DND-41 (cell line): ENCODE data around the gene VAV2.

Experiments used
- EZH2 ChIP-seq: IDR thresholded peaks from 3 replicates; pipeline ENCODE4 v1.6.1; 2012; ENCODE audit warnings: borderline replicate concordance, low read depth, mild to moderate bottlenecking, moderate library complexity, low read length, inconsistent platforms; ENCODE audit not compliant: severe bottlenecking
- TF ChIP-seq, protein P1 (sequence below): IDR thresholded peaks from 2 replicates; pipeline ENCODE4 v1.5.1; 2012; ENCODE audit warnings: borderline replicate concordance, low read length, moderate library complexity, mild to moderate bottlenecking; ENCODE audit not compliant: poor library complexity, severe bottlenecking; ENCODE audit errors: extremely low read depth

GRCh38 chr9:133767625-133768024 lies 224.5 kb downstream of the VAV2 start:
- TF ChIP-seq EZH2, result no peak
- TF ChIP-seq, protein P1, sequence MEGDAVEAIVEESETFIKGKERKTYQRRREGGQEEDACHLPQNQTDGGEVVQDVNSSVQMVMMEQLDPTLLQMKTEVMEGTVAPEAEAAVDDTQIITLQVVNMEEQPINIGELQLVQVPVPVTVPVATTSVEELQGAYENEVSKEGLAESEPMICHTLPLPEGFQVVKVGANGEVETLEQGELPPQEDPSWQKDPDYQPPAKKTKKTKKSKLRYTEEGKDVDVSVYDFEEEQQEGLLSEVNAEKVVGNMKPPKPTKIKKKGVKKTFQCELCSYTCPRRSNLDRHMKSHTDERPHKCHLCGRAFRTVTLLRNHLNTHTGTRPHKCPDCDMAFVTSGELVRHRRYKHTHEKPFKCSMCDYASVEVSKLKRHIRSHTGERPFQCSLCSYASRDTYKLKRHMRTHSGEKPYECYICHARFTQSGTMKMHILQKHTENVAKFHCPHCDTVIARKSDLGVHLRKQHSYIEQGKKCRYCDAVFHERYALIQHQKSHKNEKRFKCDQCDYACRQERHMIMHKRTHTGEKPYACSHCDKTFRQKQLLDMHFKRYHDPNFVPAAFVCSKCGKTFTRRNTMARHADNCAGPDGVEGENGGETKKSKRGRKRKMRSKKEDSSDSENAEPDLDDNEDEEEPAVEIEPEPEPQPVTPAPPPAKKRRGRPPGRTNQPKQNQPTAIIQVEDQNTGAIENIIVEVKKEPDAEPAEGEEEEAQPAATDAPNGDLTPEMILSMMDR, result no peak
